Measurements from ENCODE around the gene GOPC. TPM values are rescaled to one million over a fixed set of nuclear protein-coding genes. Genes with fewer than 3 reads are reported as not detected.

GOPC gene
- total and polyA plus RNA-seq, 5 donors from 2014 or later = 13.0 to 20.2 (median 14.4) TPM

DNA sequence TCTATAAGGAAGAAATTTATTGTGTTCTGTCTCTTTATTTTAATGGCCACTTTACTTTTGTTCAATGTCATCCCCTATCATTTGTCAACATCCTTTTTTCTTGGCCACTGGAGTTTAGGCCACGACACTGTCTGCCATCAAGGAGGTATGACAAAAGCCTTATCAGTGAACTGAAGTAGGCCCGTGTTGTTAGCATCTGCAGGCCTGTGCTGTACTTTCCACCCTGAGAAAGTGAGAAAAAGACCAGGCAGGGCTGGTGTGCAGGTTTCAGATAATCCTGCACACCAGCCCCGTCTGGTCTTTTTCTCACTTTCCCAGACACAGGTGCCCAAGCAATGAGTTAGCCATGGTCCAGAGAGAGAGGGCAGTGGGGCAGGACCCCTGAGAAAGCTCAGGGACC is 57.6 kb downstream of the GOPC start:
- Mint-ChIP-seq H3K9me3 (peaks cover 0 to 2% (median 0%) of the 10 kb centered on the region in 7 donors), H3K36me3 (peaks cover 3% of the 10 kb centered on the region), H3K27me3 (peaks cover 7% of the 10 kb centered on the region), H3K4me3 (no peak overlapping the region), H3K4me1 (peaks cover 10 to 29% (median 17%) of the 10 kb centered on the region in 4 donors), H3K27ac (no peak overlapping the region)
- H3K27me3 ChIP-seq (ENCODE audit: control insufficient read depth, insufficient read depth, low read length) = peaks cover 2% of the 10 kb centered on the region
- no peaks in the 10 kb centered on the region for H3K9me3 ChIP-seq (ENCODE audit: control insufficient read depth in 2 of 2, low read length in 2 of 2)
- H3K36me3 ChIP-seq (ENCODE audit: control insufficient read depth, insufficient read depth, low read length) = no peaks in the 10 kb centered on the region
- no peak overlapping the region for H3K4me3 ChIP-seq (ENCODE audit: low read depth, low read length)
- ATAC-seq (ENCODE audit: low read depth in 2 of 2) (no peak), DNase-seq (no peak)
- no peak overlapping the region for H3K27ac ChIP-seq (ENCODE audit: insufficient read depth, low read length, poor library complexity, severe bottlenecking)
- peaks cover 26% of the 10 kb centered on the region for H3K4me1 ChIP-seq (ENCODE audit: control insufficient read depth, insufficient read depth, low read length, poor library complexity, severe bottlenecking)

DNA sequence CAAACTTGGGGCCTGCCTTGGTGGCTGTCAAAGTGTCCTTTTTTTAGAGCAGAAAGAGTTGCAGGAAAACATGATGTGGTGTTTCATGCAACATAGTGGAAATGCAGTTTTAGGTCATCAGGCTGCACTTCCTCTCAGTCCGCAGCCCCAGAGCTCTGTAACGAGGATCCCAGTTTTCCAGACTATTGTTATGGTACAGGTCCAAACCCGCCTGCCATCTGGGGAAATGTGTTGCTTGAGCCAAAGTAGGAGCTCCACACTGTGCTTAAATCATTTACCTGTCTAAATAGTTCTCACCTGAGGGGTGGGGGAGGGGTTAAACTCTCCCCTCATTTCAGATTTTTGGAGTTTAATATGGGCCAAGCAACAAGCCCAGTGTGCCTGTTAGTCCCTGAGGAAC is 59.8 kb downstream of the GOPC start:
- no peak for ATAC-seq (ENCODE audit: low read depth in 2 of 2)
- H3K4me3 Mint-ChIP-seq = no peak overlapping the region

DNA sequence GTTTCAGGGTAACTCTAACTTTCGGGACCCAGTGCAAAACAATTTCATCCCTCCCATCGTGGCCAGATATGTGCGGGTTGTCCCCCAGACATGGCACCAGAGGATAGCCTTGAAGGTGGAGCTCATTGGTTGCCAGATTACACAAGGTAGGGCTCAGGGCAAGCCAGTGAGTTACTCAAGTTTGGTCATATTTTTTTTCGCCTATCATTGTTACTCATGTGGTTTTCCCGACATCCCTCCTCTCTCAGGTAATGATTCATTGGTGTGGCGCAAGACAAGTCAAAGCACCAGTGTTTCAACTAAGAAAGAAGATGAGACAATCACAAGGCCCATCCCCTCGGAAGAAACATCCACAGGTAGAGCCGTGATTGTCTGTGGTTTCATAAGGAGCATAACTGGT is 61.6 kb downstream of the GOPC start:
- H3K4me1 Mint-ChIP-seq = no peaks in the 10 kb centered on the region
- Histone ChIP-seq H3K27ac (ENCODE audit: insufficient read depth, low read length, poor library complexity, severe bottlenecking) (no peak overlapping the region), H3K27me3 (ENCODE audit: control insufficient read depth, insufficient read depth, low read length) (peaks cover 13% of the 10 kb centered on the region), H3K36me3 (ENCODE audit: control insufficient read depth, insufficient read depth, low read length) (no peaks in the 10 kb centered on the region), H3K4me1 (ENCODE audit: control insufficient read depth, insufficient read depth, low read length, poor library complexity, severe bottlenecking) (no peaks in the 10 kb centered on the region), H3K4me3 (ENCODE audit: low read depth, low read length) (no peak overlapping the region), H3K9me3 (ENCODE audit: control insufficient read depth in 2 of 2, low read length in 2 of 2) (no peaks in the 10 kb centered on the region)
- ATAC-seq (ENCODE audit: low read depth in 2 of 2) (no peak), DNase-seq (no peak)
- H3K9me3 Mint-ChIP-seq = peaks cover 0 to 5% (median 0%) of the 10 kb centered on the region in 7 donors
- peaks cover 29% of the 10 kb centered on the region for H3K27me3 Mint-ChIP-seq
- no peak overlapping the region for H3K27ac Mint-ChIP-seq
- H3K36me3 Mint-ChIP-seq = peaks cover 3% of the 10 kb centered on the region
- no peak overlapping the region for H3K4me3 Mint-ChIP-seq

More for the DNA sequence above, 59.8 kb downstream of the GOPC start:
- Mint-ChIP-seq H3K36me3 (peaks cover 3% of the 10 kb centered on the region), H3K4me1 (peaks cover 0 to 11% (median 6%) of the 10 kb centered on the region in 4 donors), H3K27me3 (peaks cover 22% of the 10 kb centered on the region), H3K9me3 (peaks cover 0 to 2% (median 0%) of the 10 kb centered on the region in 7 donors), H3K27ac (no peak overlapping the region)
- Histone ChIP-seq H3K4me1 (ENCODE audit: control insufficient read depth, insufficient read depth, low read length, poor library complexity, severe bottlenecking) (peaks cover 4% of the 10 kb centered on the region), H3K4me3 (ENCODE audit: low read depth, low read length) (no peak overlapping the region), H3K36me3 (ENCODE audit: control insufficient read depth, insufficient read depth, low read length) (no peaks in the 10 kb centered on the region), H3K27ac (ENCODE audit: insufficient read depth, low read length, poor library complexity, severe bottlenecking) (no peak overlapping the region), H3K27me3 (ENCODE audit: control insufficient read depth, insufficient read depth, low read length) (peaks cover 2% of the 10 kb centered on the region), H3K9me3 (ENCODE audit: control insufficient read depth in 2 of 2, low read length in 2 of 2) (no peaks in the 10 kb centered on the region)
- no peak for DNase-seq

DNA sequence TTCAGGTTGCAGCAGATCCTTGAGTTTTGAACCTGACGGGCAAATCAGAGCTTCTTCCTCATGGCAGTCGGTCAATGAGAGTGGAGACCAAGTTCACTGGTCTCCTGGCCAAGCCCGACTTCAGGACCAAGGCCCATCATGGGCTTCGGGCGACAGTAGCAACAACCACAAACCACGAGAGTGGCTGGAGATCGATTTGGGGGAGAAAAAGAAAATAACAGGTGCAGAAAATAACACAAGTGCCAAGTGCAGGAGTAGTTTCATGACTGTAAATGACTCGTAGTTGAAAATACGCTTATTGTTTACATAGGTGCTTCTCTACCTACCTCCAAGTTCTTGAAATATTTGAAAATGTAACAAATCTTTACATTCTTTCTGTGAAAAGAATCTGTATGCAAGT is 63.7 kb downstream of the GOPC start:
- Mint-ChIP-seq H3K4me3 (no peak overlapping the region), H3K9me3 (peaks cover 0 to 5% (median 0%) of the 10 kb centered on the region in 7 donors), H3K27ac (no peak overlapping the region), H3K36me3 (peaks cover 3% of the 10 kb centered on the region), H3K4me1 (no peaks in the 10 kb centered on the region), H3K27me3 (peaks cover 38% of the 10 kb centered on the region)
- Histone ChIP-seq H3K4me1 (ENCODE audit: control insufficient read depth, insufficient read depth, low read length, poor library complexity, severe bottlenecking) (no peaks in the 10 kb centered on the region), H3K27ac (ENCODE audit: insufficient read depth, low read length, poor library complexity, severe bottlenecking) (no peak overlapping the region), H3K36me3 (ENCODE audit: control insufficient read depth, insufficient read depth, low read length) (no peaks in the 10 kb centered on the region), H3K27me3 (ENCODE audit: control insufficient read depth, insufficient read depth, low read length) (peaks cover 15% of the 10 kb centered on the region), H3K4me3 (ENCODE audit: low read depth, low read length) (no peak overlapping the region), H3K9me3 (ENCODE audit: control insufficient read depth in 2 of 2, low read length in 2 of 2) (no peaks in the 10 kb centered on the region)
- no peak for ATAC-seq (ENCODE audit: low read depth in 2 of 2)
- no peak for DNase-seq

DNA sequence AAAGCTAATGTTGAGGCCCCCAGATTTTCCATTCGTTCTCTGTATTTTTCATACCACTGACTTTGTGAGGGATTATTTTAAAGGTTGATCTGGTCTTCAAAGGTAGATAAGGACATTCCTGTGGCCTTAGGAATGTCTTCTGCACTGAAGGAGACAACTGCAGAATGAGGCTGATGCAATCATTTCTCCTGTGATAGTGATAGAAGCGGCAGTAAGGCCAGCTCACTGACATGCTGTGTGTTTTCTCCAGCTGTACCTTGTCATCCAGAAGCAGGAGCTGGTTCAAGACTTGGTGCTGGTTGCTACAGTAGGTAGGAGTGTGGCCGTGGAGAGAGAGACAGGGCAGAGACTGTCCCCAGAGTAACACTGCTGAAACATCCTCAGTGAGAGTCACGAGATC is 66.0 kb downstream of the GOPC start:
- no peaks in the 10 kb centered on the region for H3K9me3 ChIP-seq (ENCODE audit: control insufficient read depth in 2 of 2, low read length in 2 of 2)
- Mint-ChIP-seq H3K4me3 (no peak overlapping the region), H3K27ac (no peak overlapping the region)

DNA sequence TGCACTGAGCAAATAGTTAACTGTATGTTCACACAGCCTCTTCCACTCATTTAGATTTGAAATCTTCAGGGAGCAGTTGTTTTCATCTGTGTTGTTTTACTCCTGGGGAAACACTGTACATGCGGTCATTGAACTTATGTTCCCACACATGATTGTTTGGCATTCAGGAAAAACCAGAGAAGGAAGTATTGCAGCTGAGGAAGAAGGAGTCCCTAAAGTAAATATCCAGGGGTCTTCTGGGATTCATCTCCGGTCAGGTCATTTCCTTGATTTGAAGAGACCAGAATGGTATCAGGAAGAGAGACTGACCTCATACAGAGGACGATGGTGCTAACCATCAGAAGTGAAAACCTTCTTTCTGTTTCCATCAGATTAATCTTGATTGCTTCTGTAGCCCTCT is 67.3 kb downstream of the GOPC start:
- Histone ChIP-seq H3K4me3 (ENCODE audit: low read depth, low read length) (no peak overlapping the region), H3K9me3 (ENCODE audit: control insufficient read depth in 2 of 2, low read length in 2 of 2) (no peaks in the 10 kb centered on the region), H3K4me1 (ENCODE audit: control insufficient read depth, insufficient read depth, low read length, poor library complexity, severe bottlenecking) (no peaks in the 10 kb centered on the region), H3K36me3 (ENCODE audit: control insufficient read depth, insufficient read depth, low read length) (no peaks in the 10 kb centered on the region), H3K27me3 (ENCODE audit: control insufficient read depth, insufficient read depth, low read length) (peaks cover 15% of the 10 kb centered on the region), H3K27ac (ENCODE audit: insufficient read depth, low read length, poor library complexity, severe bottlenecking) (no peak overlapping the region)
- no peak overlapping the region for H3K27ac Mint-ChIP-seq
- H3K9me3 Mint-ChIP-seq = peaks cover 0 to 2% (median 0%) of the 10 kb centered on the region in 7 donors
- peaks cover under 1% of the 10 kb centered on the region for H3K36me3 Mint-ChIP-seq
- H3K4me1 Mint-ChIP-seq = no peaks in the 10 kb centered on the region
- ATAC-seq (ENCODE audit: low read depth in 2 of 2) (no peak), DNase-seq (no peak)
- no peak overlapping the region for H3K4me3 Mint-ChIP-seq
- H3K27me3 Mint-ChIP-seq = peaks cover 39% of the 10 kb centered on the region

More for the DNA sequence above, 66.0 kb downstream of the GOPC start:
- no peak overlapping the region for H3K27ac ChIP-seq (ENCODE audit: insufficient read depth, low read length, poor library complexity, severe bottlenecking)
- Mint-ChIP-seq H3K27me3 (peaks cover 39% of the 10 kb centered on the region), H3K36me3 (peaks cover 3% of the 10 kb centered on the region), H3K4me1 (no peaks in the 10 kb centered on the region), H3K9me3 (peaks cover 0 to 5% (median 0%) of the 10 kb centered on the region in 7 donors)
- H3K27me3 ChIP-seq (ENCODE audit: control insufficient read depth, insufficient read depth, low read length) = peaks cover 17% of the 10 kb centered on the region
- DNase-seq (no peak), ATAC-seq (ENCODE audit: low read depth in 2 of 2) (no peak)
- H3K36me3 ChIP-seq (ENCODE audit: control insufficient read depth, insufficient read depth, low read length) = no peaks in the 10 kb centered on the region
- no peaks in the 10 kb centered on the region for H3K4me1 ChIP-seq (ENCODE audit: control insufficient read depth, insufficient read depth, low read length, poor library complexity, severe bottlenecking)
- no peak overlapping the region for H3K4me3 ChIP-seq (ENCODE audit: low read depth, low read length)

DNA sequence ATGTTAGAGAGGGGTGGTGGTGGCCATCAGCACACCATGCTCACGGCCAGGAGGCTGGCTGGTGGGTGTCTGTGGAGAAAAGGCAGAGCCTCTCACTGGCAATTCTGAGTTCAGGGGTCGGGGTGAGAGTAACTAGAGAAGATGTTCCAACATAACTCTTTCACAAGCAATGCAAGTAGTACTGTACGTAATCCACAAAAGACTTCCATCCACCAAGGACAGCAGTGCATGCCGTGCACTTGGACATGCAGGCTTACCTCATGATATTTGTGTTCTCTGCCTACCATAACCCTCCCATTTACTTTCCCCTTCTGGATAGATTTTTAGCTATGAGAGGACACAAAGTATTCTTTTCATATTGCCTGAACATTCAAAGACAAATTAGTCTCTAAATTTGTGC is 68.5 kb downstream of the GOPC start:
- no peaks in the 10 kb centered on the region for H3K36me3 Mint-ChIP-seq
- DNase-seq (no peak), ATAC-seq (ENCODE audit: low read depth in 2 of 2) (no peak)
- no peaks in the 10 kb centered on the region for H3K4me1 Mint-ChIP-seq
- H3K27ac Mint-ChIP-seq = no peak overlapping the region
- no peak overlapping the region for H3K4me3 Mint-ChIP-seq
- peaks cover 15% of the 10 kb centered on the region for H3K27me3 ChIP-seq (ENCODE audit: control insufficient read depth, insufficient read depth, low read length)
- no peak overlapping the region for H3K27ac ChIP-seq (ENCODE audit: insufficient read depth, low read length, poor library complexity, severe bottlenecking)
- H3K27me3 Mint-ChIP-seq = peaks cover 33% of the 10 kb centered on the region
- no peaks in the 10 kb centered on the region for H3K4me1 ChIP-seq (ENCODE audit: control insufficient read depth, insufficient read depth, low read length, poor library complexity, severe bottlenecking)
- H3K9me3 Mint-ChIP-seq = peaks cover 0 to 2% (median 0%) of the 10 kb centered on the region in 7 donors
- H3K9me3 ChIP-seq (ENCODE audit: control insufficient read depth in 2 of 2, low read length in 2 of 2) = no peaks in the 10 kb centered on the region
- H3K4me3 ChIP-seq (ENCODE audit: low read depth, low read length) = no peak overlapping the region
- no peaks in the 10 kb centered on the region for H3K36me3 ChIP-seq (ENCODE audit: control insufficient read depth, insufficient read depth, low read length)
